Esophagus (tissue), 2 donors: ENCODE results near the gene CFD. TPM values are rescaled to one million over a fixed set of nuclear protein-coding genes. Genes with fewer than 3 reads are reported as not detected.

Experiments used
- H3K27ac ChIP-seq, 2 donors: one replicate each; pipeline ENCODE4 v1.5.1; 2013; ENCODE audit warnings: low read depth in 2 of 2, mild to moderate bottlenecking in 2 of 2, inconsistent platforms in 1 of 2, low read length in 1 of 2, moderate library complexity in 1 of 2
- H3K27me3 ChIP-seq, 2 donors: one replicate each; pipeline ENCODE4 v1.6.1; 2013; ENCODE audit warnings: low read length in 2 of 2, control low read depth in 1 of 2, mild to moderate bottlenecking in 1 of 2; ENCODE audit not compliant: insufficient read depth in 2 of 2, control insufficient read depth in 1 of 2
- H3K36me3 ChIP-seq, 2 donors: one replicate each; pipeline ENCODE4 v1.6.1; 2013; ENCODE audit warnings: low read length in 1 of 2; ENCODE audit not compliant: control insufficient read depth in 2 of 2, insufficient read depth in 2 of 2
- H3K4me1 ChIP-seq, 2 donors: one replicate each; pipeline ENCODE4 v1.6.1; 2013; ENCODE audit warnings: low read length in 1 of 2; ENCODE audit not compliant: control insufficient read depth in 2 of 2, insufficient read depth in 2 of 2
- H3K4me3 ChIP-seq, 2 donors: one replicate each; pipeline ENCODE4 v1.5.1; 2013; ENCODE audit warnings: low read length in 2 of 2, mild to moderate bottlenecking in 2 of 2, low read depth in 1 of 2, moderate library complexity in 1 of 2
- H3K9me3 ChIP-seq, 2 donors: one replicate each; pipeline ENCODE4 v1.6.1; 2013; ENCODE audit warnings: mild to moderate bottlenecking in 2 of 2, low read depth in 1 of 2, low read length in 1 of 2, moderate library complexity in 1 of 2; ENCODE audit not compliant: control insufficient read depth in 2 of 2, insufficient read depth in 1 of 2
- WGBS, 2 donors: extraction: QIAGEN DNeasy Blood & Tissue Kit; methylation state at CpG; one replicate each; pipeline ENCODE4 v1.1.7; 2013; 5-methylcytosine and 5-hydroxymethylcytosine counted together
- polyA plus RNA-seq, 2 donors: library from polyadenylated mRNA; stranded (reverse); fragments of 200-250 nt; gene quantifications; one replicate each; pipeline ENCODE4 v1.2.3, GENCODE V29; 2013
- donor health status: healthy with polysubstance abuse.
- donor health status: Bipolar disorder and iron deficiency.

CFD gene
- polyA plus RNA-seq, 2 donors: 32.6 to 95.2 TPM

DNA sequence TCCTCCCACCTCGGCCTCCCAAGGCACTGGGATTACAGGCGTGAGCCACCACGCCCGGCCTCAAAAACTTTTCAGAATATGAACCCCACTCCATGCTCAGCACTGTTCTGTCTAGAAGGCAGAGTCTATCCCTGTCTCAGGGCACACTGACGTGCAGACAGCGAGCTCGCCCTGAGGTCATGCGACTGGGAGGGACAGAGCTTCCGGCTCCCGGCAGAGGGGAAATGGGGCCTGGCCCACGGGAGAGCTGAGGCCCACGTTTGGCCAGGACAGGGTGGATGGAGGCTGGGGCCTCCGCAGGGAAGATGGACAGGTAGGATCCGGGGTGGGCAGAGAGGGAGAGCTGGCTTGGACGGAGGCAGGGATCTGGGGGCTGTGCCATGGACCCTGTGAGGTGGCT is 34.6 kb upstream of the CFD start:
- Histone ChIP-seq H3K27me3 (peaks cover 0 to 15% of the 10 kb centered on the region in 2 donors), H3K27ac (no peak overlapping the region), H3K36me3 (no peaks in the 10 kb centered on the region), H3K4me3 (no peak overlapping the region), H3K4me1 (no peaks in the 10 kb centered on the region), H3K9me3 (no peaks in the 10 kb centered on the region)
- WGBS, 2 donors: 73 to 74% methylated on average over 15 of the region's 15 CpGs

GRCh38 chr19:825897-826644 is 33.4 kb upstream of the CFD start:
- H3K27me3 ChIP-seq: peaks cover 0 to 17% of the 10 kb centered on the region in 2 donors
- WGBS, 2 donors: 76 to 80% methylated on average over 19 of the region's 19 CpGs

DNA sequence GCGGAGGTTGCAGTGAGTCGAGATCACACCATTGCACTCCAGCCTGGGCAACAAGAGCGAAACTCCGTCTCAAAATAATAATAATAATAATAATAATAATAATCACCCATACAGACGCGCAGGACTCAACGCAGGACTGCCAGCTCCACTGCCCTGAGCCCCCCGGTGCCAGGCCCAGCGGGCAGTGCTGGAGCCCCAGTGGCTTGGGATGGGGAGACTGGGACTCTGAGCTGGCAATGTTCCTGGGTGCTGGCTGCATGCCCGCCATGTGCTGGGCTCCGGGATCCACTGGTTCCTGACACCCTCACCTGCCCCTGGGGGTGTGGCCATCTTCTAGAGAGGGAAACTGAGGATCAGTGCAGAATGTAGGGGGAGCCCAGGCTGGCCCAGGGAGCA is 32.2 kb upstream of the CFD start:
- WGBS, 2 donors: 86 to 87% methylated on average over 11 of the region's 11 CpGs
- no peaks in the 10 kb centered on the region for H3K4me1 ChIP-seq

More at GRCh38 chr19:825897-826644, 33.4 kb upstream of the CFD start:
- Histone ChIP-seq H3K4me1 (no peaks in the 10 kb centered on the region), H3K27ac (no peak overlapping the region), H3K4me3 (no peak overlapping the region), H3K36me3 (no peaks in the 10 kb centered on the region), H3K9me3 (no peaks in the 10 kb centered on the region)

GRCh38 chr19:827710-828321 is 31.6 kb upstream of the CFD start, which contains the start of gene AZU1:
AZU1 (plus strand) TSS chr19:827837; CDS start chr19:827847, 10 bp downstream.
- Histone ChIP-seq H3K36me3 (no peaks in the 10 kb centered on the region), H3K9me3 (no peaks in the 10 kb centered on the region), H3K4me3 (no peak within 1 kb of the TSS), H3K4me1 (no peaks in the 10 kb centered on the region), H3K27me3 (peaks cover 0 to 2% of the 10 kb centered on the region in 2 donors), H3K27ac (no peak within 1 kb of the TSS)
- WGBS, 2 donors: 54 to 61% methylated on average over 32 to 33 of the region's 33 CpGs

More for the DNA sequence above, 32.2 kb upstream of the CFD start:
- Histone ChIP-seq H3K9me3 (no peaks in the 10 kb centered on the region), H3K36me3 (no peaks in the 10 kb centered on the region), H3K27ac (no peak overlapping the region), H3K4me3 (no peak overlapping the region), H3K27me3 (peaks cover 0 to 6% of the 10 kb centered on the region in 2 donors)

DNA sequence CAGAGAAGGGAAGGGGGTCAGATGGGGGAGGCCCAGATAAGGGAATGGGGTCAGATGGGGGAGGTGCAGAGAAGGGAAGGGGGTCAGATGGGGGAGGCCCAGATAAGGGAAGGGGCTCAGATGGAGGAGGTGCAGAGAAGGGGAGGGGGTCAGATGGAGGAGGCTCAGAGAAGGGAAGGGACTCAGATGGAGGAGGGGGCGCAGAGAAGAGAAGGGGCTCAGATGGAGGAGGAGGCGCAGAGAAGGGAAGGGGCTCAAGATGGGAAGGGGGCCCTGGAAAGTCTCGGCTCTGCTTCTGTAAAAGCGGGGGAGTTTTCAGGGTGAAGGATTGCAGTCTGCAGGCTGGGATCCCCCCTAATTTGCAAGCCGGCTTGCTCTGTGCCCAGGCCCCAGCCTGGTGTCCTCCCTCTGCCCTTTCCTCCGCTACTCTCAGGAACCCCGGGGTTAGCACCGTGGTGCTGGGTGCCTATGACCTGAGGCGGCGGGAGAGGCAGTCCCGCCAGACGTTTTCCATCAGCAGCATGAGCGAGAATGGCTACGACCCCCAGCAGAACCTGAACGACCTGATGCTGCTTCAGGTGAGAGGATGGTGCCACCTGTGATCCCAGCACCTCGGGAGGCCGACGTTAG is 30.2 kb upstream of the CFD start:
- H3K27me3 ChIP-seq: peaks cover 0 to 4% of the 10 kb centered on the region in 2 donors
- no peaks in the 10 kb centered on the region for H3K36me3 ChIP-seq
- WGBS, 2 donors: 63 to 65% methylated on average over 18 of the region's 18 CpGs
- no peak overlapping the region for H3K4me3 ChIP-seq
- no peak overlapping the region for H3K27ac ChIP-seq
- H3K4me1 ChIP-seq: no peaks in the 10 kb centered on the region
- no peaks in the 10 kb centered on the region for H3K9me3 ChIP-seq

- no peaks in the 10 kb centered on the region for H3K36me3 ChIP-seq
- 50 to 52% methylated on average over 35 to 38 of the region's 38 CpGs for WGBS, 2 donors
- no peak overlapping the region for H3K27ac ChIP-seq
- H3K9me3 ChIP-seq: no peaks in the 10 kb centered on the region
- peaks cover 0 to 4% of the 10 kb centered on the region in 2 donors for H3K27me3 ChIP-seq
- H3K4me1 ChIP-seq: no peaks in the 10 kb centered on the region
- no peak overlapping the region for H3K4me3 ChIP-seq
Measured at GRCh38 chr19:831407-832369, 27.8 kb upstream of the CFD start.

GRCh38 chr19:834216-834615 is 25.2 kb upstream of the CFD start:
- H3K9me3 ChIP-seq: no peaks in the 10 kb centered on the region
- peaks cover 0 to 4% of the 10 kb centered on the region in 2 donors for H3K27me3 ChIP-seq
- no peaks in the 10 kb centered on the region for H3K36me3 ChIP-seq
- H3K4me3 ChIP-seq: no peak overlapping the region
- no peaks in the 10 kb centered on the region for H3K4me1 ChIP-seq
- H3K27ac ChIP-seq: no peak overlapping the region
- WGBS, 2 donors: 76 to 78% methylated on average over 24 of the region's 24 CpGs

DNA sequence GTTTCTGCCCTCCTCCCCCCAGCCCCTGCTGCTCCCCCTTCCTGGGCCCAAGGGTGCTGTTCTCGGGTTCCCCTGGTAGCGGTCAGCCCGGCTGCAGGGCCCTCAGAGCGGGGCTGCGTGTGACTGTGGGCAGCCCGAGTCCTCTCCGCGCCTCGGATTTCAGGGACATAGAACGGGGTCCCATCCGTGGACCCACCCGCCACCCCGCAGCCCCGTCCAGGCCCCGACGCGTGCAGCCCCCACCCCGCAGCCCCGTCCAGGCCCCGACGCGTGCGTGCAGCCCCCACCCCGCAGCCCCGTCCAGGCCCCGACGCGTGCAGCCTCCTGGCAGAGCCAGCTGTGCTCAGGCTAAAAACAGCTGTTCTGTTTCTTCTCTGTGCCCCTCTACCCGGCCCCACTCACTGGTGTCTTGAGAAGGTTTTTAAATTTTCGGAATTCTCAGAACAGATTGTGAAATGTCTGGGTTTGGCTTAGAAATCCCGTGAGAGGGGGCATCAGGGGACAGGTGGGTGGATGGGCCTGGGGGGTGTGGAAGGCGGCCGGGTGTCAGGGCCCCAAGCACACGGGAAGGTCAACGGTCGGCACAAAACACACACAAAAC is 24.2 kb upstream of the CFD start:
- WGBS, 2 donors: 63 to 69% methylated on average over 31 to 36 of the region's 36 CpGs
- Histone ChIP-seq H3K9me3 (no peaks in the 10 kb centered on the region), H3K4me1 (no peaks in the 10 kb centered on the region), H3K27me3 (peaks cover 0 to 4% of the 10 kb centered on the region in 2 donors), H3K36me3 (no peaks in the 10 kb centered on the region), H3K4me3 (no peak overlapping the region), H3K27ac (no peak overlapping the region)
